B cell (primary cell): ENCODE measurements around the gene HES5. TPM values are rescaled to one million over a fixed set of nuclear protein-coding genes. Genes with fewer than 3 reads are reported as not detected.

Experiments
- ATAC-seq: fragments of 200-7000 bp; cut with Tn5 transposase; one replicate; pipeline ENCODE4 v1.10.0; 2021; ENCODE audit warnings: low read depth, mild to moderate bottlenecking, moderate number of reproducible peaks, moderate library complexity
- CTCF ChIA-PET: fragments of 350-600 bp; sonication (Branson Sonifier 250); formaldehyde crosslinking; loops from one replicate; lab custom pipeline; 2021; ENCODE audit warnings: antibody characterized with exemption, inconsistent platforms; lab: Charles Lee
- POLR2A ChIA-PET: fragments of 350-600 bp; sonication (Branson Sonifier 250); formaldehyde crosslinking; loops from one replicate; lab custom pipeline; 2021; ENCODE audit warnings: antibody characterized with exemption; lab: Charles Lee
- DNase-seq: peaks from one replicate; pipeline ENCODE4 v3.0.0; 2013
- H2AFZ ChIP-seq: 2 replicates; pipeline ENCODE4 v1.6.1; 2012; ENCODE audit warnings: mild to moderate bottlenecking, low read depth, low read length; ENCODE audit not compliant: insufficient read depth, poor library complexity, severe bottlenecking
- H3K27ac ChIP-seq, 2 donors: 1 replicate in 1 of 2; 2 replicates in 1 of 2; pipeline ENCODE4 v1.5.1; 2012 to 2013; ENCODE audit warnings: low read length in 2 of 2, mild to moderate bottlenecking in 2 of 2, moderate library complexity in 1 of 2
- H3K27me3 ChIP-seq, 4 experiments: fragments of 200-600 bp in 1 of 4; sonication (generic) in 1 of 4; replicated peaks in 1 of 4; 1 replicate in 2 of 4; 2 replicates in 2 of 4; pipeline versions ENCODE4 v1.6.1 to v1.7.0; 2013 to 2016; ENCODE audit warnings: low read length in 3 of 4, mild to moderate bottlenecking in 2 of 4, mixed read lengths in 1 of 4, moderate library complexity in 1 of 4; ENCODE audit not compliant: insufficient read depth in 4 of 4, control insufficient read depth in 3 of 4; ENCODE audit errors: control extremely low read depth in 1 of 4
- H3K36me3 ChIP-seq, 2 experiments: replicated peaks in 1 of 2; 1 replicate in 1 of 2; 2 replicates in 1 of 2; pipeline versions ENCODE4 v1.6.1 to v1.7.1; 2013; ENCODE audit warnings: low read length in 1 of 2; ENCODE audit not compliant: insufficient read depth in 2 of 2, control insufficient read depth in 1 of 2; ENCODE audit errors: control extremely low read depth in 1 of 2, extremely low read depth in 1 of 2
- H3K4me1 ChIP-seq, 2 donors: fragments of 200-600 bp in 1 of 2; sonication (generic) in 1 of 2; 1 replicate in 1 of 2; 2 replicates in 1 of 2; pipeline versions ENCODE4 v1.5.1 to v1.6.1; 2013 to 2017; ENCODE audit warnings: low read length in 2 of 2; ENCODE audit not compliant: control insufficient read depth in 2 of 2, insufficient read depth in 2 of 2
- H3K4me2 ChIP-seq: replicated peaks from 2 replicates; pipeline ENCODE3; 2012; ENCODE audit warnings: mild to moderate bottlenecking, low read depth, low read length; ENCODE audit not compliant: poor library complexity, severe bottlenecking
- H3K4me3 ChIP-seq, 5 experiments: fragments of 200-600 bp in 1 of 5; sonication (generic) in 1 of 5; 1 replicate in 3 of 5; 2 replicates in 2 of 5; pipeline versions ENCODE4 v1.5.1 to v1.7.0; 2011 to 2016; ENCODE audit warnings: low read length in 4 of 5, mild to moderate bottlenecking in 4 of 5, low read depth in 2 of 5, control low read depth in 1 of 5, moderate library complexity in 1 of 5; ENCODE audit not compliant: insufficient read depth in 1 of 5; ENCODE audit errors: control extremely low read depth in 1 of 5, extremely low read depth in 1 of 5
- H3K79me2 ChIP-seq: fragments of 200-600 bp; sonication (generic); one replicate; pipeline ENCODE4 v1.6.0; 2016; ENCODE audit warnings: low read length; ENCODE audit not compliant: control insufficient read depth, insufficient read depth
- H3K9ac ChIP-seq: fragments of 200-600 bp; sonication (generic); 2 replicates; pipeline ENCODE4 v1.6.1; 2017; ENCODE audit warnings: mild to moderate bottlenecking, low read length, moderate library complexity
- H3K9me3 ChIP-seq, 3 donors: one replicate each; pipeline versions ENCODE4 v1.6.1 to v1.7.1; 2013; ENCODE audit warnings: low read length in 2 of 3; ENCODE audit not compliant: control insufficient read depth in 2 of 3, insufficient read depth in 1 of 3; ENCODE audit errors: control extremely low read depth in 1 of 3
- H4K20me1 ChIP-seq: 2 replicates; pipeline ENCODE4 v1.6.0; 2012; ENCODE audit warnings: mild to moderate bottlenecking, low read length; ENCODE audit not compliant: insufficient read depth, control insufficient read depth, poor library complexity, severe bottlenecking
- H3K27ac Mint-ChIP-seq: one replicate; pipeline ENCODE4 v1.8.0; 2021; ENCODE audit warnings: mixed read lengths
- H3K27me3 Mint-ChIP-seq: one replicate; pipeline ENCODE4 v1.8.0; 2021; ENCODE audit warnings: mixed read lengths
- H3K4me1 Mint-ChIP-seq: one replicate; pipeline ENCODE4 v1.8.0; 2021; ENCODE audit warnings: mixed read lengths
- H3K4me3 Mint-ChIP-seq: one replicate; pipeline ENCODE4 v1.8.0; 2021; ENCODE audit warnings: mixed read lengths
- H3K9me3 Mint-ChIP-seq: one replicate; pipeline ENCODE4 v1.8.0; 2022; ENCODE audit warnings: mixed read lengths; ENCODE audit not compliant: insufficient read depth
- CTCF ChIP-seq: fragments of 200-600 bp; IDR thresholded peaks from one replicate; pipeline ENCODE4 v1.8.0; 2022; ENCODE audit warnings: antibody characterized with exemption, mild to moderate bottlenecking
- EZH2 ChIP-seq: IDR thresholded peaks from 2 replicates; pipeline ENCODE4 v1.6.1; 2012; ENCODE audit warnings: borderline replicate concordance, low read depth, mild to moderate bottlenecking, moderate library complexity, low read length; ENCODE audit not compliant: insufficient read depth, poor library complexity, severe bottlenecking
- whole genome bisulfite sequencing: methylation state at CpG from one replicate; pipeline ENCODE4 v1.1.5; 2013; ENCODE audit warnings: missing lambda C conversion rate; ENCODE audit not compliant: insufficient coverage; 5-methylcytosine and 5-hydroxymethylcytosine counted together
- intact Hi-C: fragments of 100-400 bp; cut with micrococcal nuclease; formaldehyde crosslinking; loops from one replicate; pipeline ENCODE4 v1.10.0; 2022
- polyA plus RNA-seq: library from polyadenylated mRNA; depleted of rRNA; stranded (reverse); fragments of >200 nt; gene quantifications from 2 replicates; pipeline ENCODE4 v1.2.3, GENCODE V29; 2012
- total RNA-seq, 2 donors: library from RNA; stranded (reverse); fragments of 120-200 nt in 1 of 2; gene quantifications; 1 replicate in 1 of 2; 2 replicates in 1 of 2; pipeline versions ENCODE4 v1.2.3 to v1.2.4, GENCODE V29; 2013 to 2022

Gene HES5
- total and polyA plus RNA-seq, 2 donors (not counting 1 experiment from before 2014, with no cell fraction given) = not detected

GRCh38 chr1:2539312-2539907 lies 9.3 kb upstream of the HES5 start:
- peaks cover 0 to 38% (median 4%) of the 10 kb centered on the region in 4 experiments for H3K27me3 ChIP-seq
- no peak overlapping the region for H3K27ac Mint-ChIP-seq
- peak; percentile 72 for ATAC-seq

More at GRCh38 chr1:2539312-2539907, 9.3 kb upstream of the HES5 start:
- peaks cover 0 to 5% (median 0%) of the 10 kb centered on the region in 3 donors for H3K9me3 ChIP-seq
- H3K9ac ChIP-seq = no peak overlapping the region
- no peak overlapping the region for H3K4me3 Mint-ChIP-seq
- H3K27me3 Mint-ChIP-seq = peaks cover 15% of the 10 kb centered on the region
- H3K9me3 Mint-ChIP-seq = no peaks in the 10 kb centered on the region
- no peak overlapping the region for H3K4me2 ChIP-seq
- peak; percentile 50 for DNase-seq
- H4K20me1 ChIP-seq = no peaks in the 10 kb centered on the region
- H3K27ac ChIP-seq = no peak overlapping the region
- ChIA-PET POLR2A (interaction anchor here (0.6 kb wide), 1 partner anchor 299 kb away, joined by 8 read pairs; no protein-coding TSS in a partner anchor), CTCF (interaction anchor here (0.8 kb wide), 1 partner anchor 46 kb away, joined by 3 read pairs; no protein-coding TSS in a partner anchor)
- H3K4me1 Mint-ChIP-seq = peaks cover 2% of the 10 kb centered on the region
- H3K4me3 ChIP-seq = no peak overlapping the region
- WGBS = 74% methylated on average over 12 of the region's 12 CpGs
- H2AFZ ChIP-seq = no peak overlapping the region
- intact Hi-C loops = no loop called here
- no peaks in the 10 kb centered on the region for H3K36me3 ChIP-seq
- no peak for TF ChIP-seq EZH2
- peak; percentile 59 for TF ChIP-seq CTCF
- H3K4me1 ChIP-seq = peaks cover 4 to 5% of the 10 kb centered on the region in 2 donors
- H3K79me2 ChIP-seq = no peaks in the 10 kb centered on the region
